A673 (cell line): Measurements from ENCODE around the gene MFSD2A. TPM values are rescaled to one million over a fixed set of nuclear protein-coding genes. Genes with fewer than 3 reads are reported as not detected.

Source experiments
- BruUV-seq: library from RNA; stranded (reverse); fragments of 400-500 nt; replicated peaks from 2 replicates; lab custom pipeline; 2021; lab: Mats Ljungman, UMichigan
- CTCF ChIA-PET: fragments of 300-600 bp; sonication (Branson Sonifier 250); formaldehyde crosslinking; loops from one replicate; lab custom pipeline; 2022; ENCODE audit warnings: antibody characterized with exemption; lab: Charles Lee
- POLR2A ChIA-PET: fragments of 300-600 bp; sonication (Branson Sonifier 250); formaldehyde crosslinking; loops from one replicate; lab custom pipeline; 2022; ENCODE audit warnings: antibody characterized with exemption; ENCODE audit not compliant: low non-redundant PET; lab: Charles Lee
- DNase-seq: peaks from one replicate; pipeline ENCODE4 v3.0.0-alpha.2; 2015; ENCODE audit warnings: low spot score
- H3K27ac ChIP-seq: fragments of 200-600 bp; sonication (generic); 2 replicates; pipeline ENCODE4 v1.5.1; 2016; ENCODE audit warnings: mixed run types, low read depth, mild to moderate bottlenecking, mixed read lengths, antibody characterized with exemption, low read length; ENCODE audit not compliant: poor library complexity, severe bottlenecking
- H3K27me3 ChIP-seq: fragments of 200-600 bp; sonication (generic); replicated peaks from 2 replicates; pipeline ENCODE4 v1.6.1; 2017; ENCODE audit warnings: mixed run types, low read depth, mild to moderate bottlenecking, mixed read lengths, antibody characterized with exemption, low read length; ENCODE audit not compliant: insufficient read depth, poor library complexity
- H3K36me3 ChIP-seq: fragments of 200-600 bp; sonication (generic); 2 replicates; pipeline ENCODE4 v1.6.1; 2016; ENCODE audit warnings: mixed run types, mild to moderate bottlenecking, mixed read lengths, antibody characterized with exemption, low read length; ENCODE audit not compliant: insufficient read depth, poor library complexity, severe bottlenecking
- H3K4me1 ChIP-seq: fragments of 200-600 bp; sonication (generic); 2 replicates; pipeline ENCODE4 v1.6.1; 2017; ENCODE audit warnings: mixed run types, mild to moderate bottlenecking, mixed read lengths, antibody characterized with exemption, low read length; ENCODE audit not compliant: insufficient read depth, poor library complexity, severe bottlenecking
- H3K4me3 ChIP-seq: fragments of 200-600 bp; sonication (generic); 2 replicates; pipeline ENCODE4 v1.5.1; 2016; ENCODE audit warnings: low read depth, mixed run types, mild to moderate bottlenecking, mixed read lengths, low read length; ENCODE audit not compliant: poor library complexity, severe bottlenecking
- H3K9me3 ChIP-seq: fragments of 200-600 bp; sonication (generic); 2 replicates; pipeline ENCODE4 v1.6.1; 2016; ENCODE audit warnings: mixed run types, low read depth, mild to moderate bottlenecking, mixed read lengths, antibody characterized with exemption, low read length; ENCODE audit not compliant: poor library complexity, severe bottlenecking
- EZH2 ChIP-seq: fragments of 200-600 bp; sonication (generic); IDR thresholded peaks from 2 replicates; pipeline ENCODE4 v1.6.1; 2017; ENCODE audit warnings: borderline replicate concordance, low read depth, mild to moderate bottlenecking, mixed read lengths, antibody characterized with exemption, low read length; ENCODE audit not compliant: poor library complexity, severe bottlenecking
- intact Hi-C: fragments of 100-400 bp; cut with micrococcal nuclease; formaldehyde crosslinking; loops from one replicate; pipeline ENCODE4 v1.10.0; 2022; ENCODE audit not compliant: unreplicated experiment
- total RNA-seq: library from RNA; stranded (reverse); gene quantifications from 2 replicates; pipeline ENCODE4 v1.2.3, GENCODE V29; 2021
- TF ChIP-seq, protein P1 (sequence below): fragments of 300-800, 200-600 bp; sonication (generic); conservative IDR thresholded peaks from 2 replicates; pipeline ENCODE4 v1.5.1; 2017; ENCODE audit warnings: low read depth, mild to moderate bottlenecking, antibody characterized with exemption, low read length, moderate library complexity, mixed read lengths

The MFSD2A gene
- total RNA-seq, 1 experiment from 2014 or later = 7.4 TPM

GRCh38 chr1:39992234-39992633 is 37.3 kb downstream of the MFSD2A start:
- DNase-seq = no peak
- Histone ChIP-seq H3K4me1 (no peaks in the 10 kb centered on the region), H3K27ac (no peak overlapping the region), H3K36me3 (no peaks in the 10 kb centered on the region), H3K27me3 (no peaks in the 10 kb centered on the region), H3K4me3 (no peak overlapping the region), H3K9me3 (no peaks in the 10 kb centered on the region)
- intact Hi-C loops = no loop called here
- POLR2A ChIA-PET = no interaction called here
- no TSS peak for BruUV-seq
- CTCF ChIA-PET = no interaction called here
- TF ChIP-seq, protein P1, sequence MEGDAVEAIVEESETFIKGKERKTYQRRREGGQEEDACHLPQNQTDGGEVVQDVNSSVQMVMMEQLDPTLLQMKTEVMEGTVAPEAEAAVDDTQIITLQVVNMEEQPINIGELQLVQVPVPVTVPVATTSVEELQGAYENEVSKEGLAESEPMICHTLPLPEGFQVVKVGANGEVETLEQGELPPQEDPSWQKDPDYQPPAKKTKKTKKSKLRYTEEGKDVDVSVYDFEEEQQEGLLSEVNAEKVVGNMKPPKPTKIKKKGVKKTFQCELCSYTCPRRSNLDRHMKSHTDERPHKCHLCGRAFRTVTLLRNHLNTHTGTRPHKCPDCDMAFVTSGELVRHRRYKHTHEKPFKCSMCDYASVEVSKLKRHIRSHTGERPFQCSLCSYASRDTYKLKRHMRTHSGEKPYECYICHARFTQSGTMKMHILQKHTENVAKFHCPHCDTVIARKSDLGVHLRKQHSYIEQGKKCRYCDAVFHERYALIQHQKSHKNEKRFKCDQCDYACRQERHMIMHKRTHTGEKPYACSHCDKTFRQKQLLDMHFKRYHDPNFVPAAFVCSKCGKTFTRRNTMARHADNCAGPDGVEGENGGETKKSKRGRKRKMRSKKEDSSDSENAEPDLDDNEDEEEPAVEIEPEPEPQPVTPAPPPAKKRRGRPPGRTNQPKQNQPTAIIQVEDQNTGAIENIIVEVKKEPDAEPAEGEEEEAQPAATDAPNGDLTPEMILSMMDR = no peak
- no peak for TF ChIP-seq EZH2

DNA sequence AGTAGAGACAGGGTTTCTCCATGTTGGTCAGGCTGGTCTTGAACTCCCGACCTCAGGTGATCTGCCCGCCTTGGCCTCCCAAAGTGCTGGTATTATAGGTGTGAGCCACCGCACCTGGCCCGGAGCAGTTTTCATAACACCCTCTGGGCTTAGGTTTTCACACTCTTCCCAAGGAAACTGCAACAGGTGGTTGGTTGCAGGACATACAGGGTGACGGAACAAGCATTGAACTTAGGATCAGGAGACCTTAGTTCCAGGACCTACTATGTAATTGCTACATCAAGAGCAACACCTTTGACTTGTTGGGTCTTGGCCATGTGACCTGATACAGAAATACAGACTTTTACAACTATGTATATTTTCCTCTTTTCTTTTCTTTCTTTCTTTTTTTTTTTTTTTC is 37.9 kb downstream of the MFSD2A start:
- BruUV-seq = no TSS peak

GRCh38 chr1:39995973-39996393 is 41.0 kb downstream of the MFSD2A start:
- intact Hi-C loops = no loop called here
- CTCF ChIA-PET = no interaction called here
- no TSS peak for BruUV-seq

More for the DNA sequence above, 37.9 kb downstream of the MFSD2A start:
- no peaks in the 10 kb centered on the region for H3K27me3 ChIP-seq
- H3K27ac ChIP-seq = no peak overlapping the region
- no peaks in the 10 kb centered on the region for H3K9me3 ChIP-seq
- CTCF ChIA-PET = interaction anchor here (0.7 kb wide), 1 partner anchor 162 kb away, joined by 3 read pairs; no protein-coding TSS in a partner anchor
- no peak for TF ChIP-seq EZH2
- TF ChIP-seq, protein P1 = no peak
- DNase-seq = no peak
- H3K36me3 ChIP-seq = no peaks in the 10 kb centered on the region
- intact Hi-C loops = no loop called here
- POLR2A ChIA-PET = no interaction called here
- H3K4me3 ChIP-seq = no peak overlapping the region
- H3K4me1 ChIP-seq = no peaks in the 10 kb centered on the region

More at GRCh38 chr1:39995973-39996393, 41.0 kb downstream of the MFSD2A start:
- H3K4me1 ChIP-seq = no peaks in the 10 kb centered on the region
- no peak overlapping the region for H3K27ac ChIP-seq
- H3K9me3 ChIP-seq = no peaks in the 10 kb centered on the region
- POLR2A ChIA-PET = no interaction called here
- DNase-seq = no peak
- no peak overlapping the region for H3K4me3 ChIP-seq
- no peaks in the 10 kb centered on the region for H3K27me3 ChIP-seq
- H3K36me3 ChIP-seq = no peaks in the 10 kb centered on the region
- TF ChIP-seq, protein P1 = no peak
- no peak for TF ChIP-seq EZH2
